Measurements from ENCODE around the gene TFPT. TPM values are rescaled to one million over a fixed set of nuclear protein-coding genes. Genes with fewer than 3 reads are reported as not detected.

The TFPT gene
- total RNA-seq, 2 experiments from 2014 or later = 27.7 to 28.1 TPM

- ATAC-seq (peak; percentile 21), DNase-seq (peak; percentile 91)
- H3K36me3 Mint-ChIP-seq (ENCODE audit: low read depth) = peaks cover 3% of the 10 kb centered on the region
- ChIA-PET CTCF (no interaction called here), POLR2A (interaction anchor here (0.6 kb wide), 1 partner anchor 47 kb away, joined by 3 read pairs; no protein-coding TSS in a partner anchor)
- no peak overlapping the region for H3K27ac Mint-ChIP-seq
- H3K4me3 Mint-ChIP-seq = peak overlapping the region; percentile 76
- H3K4me1 Mint-ChIP-seq (ENCODE audit: low read depth) = peaks cover 39% of the 10 kb centered on the region
- H3K27me3 Mint-ChIP-seq = peaks cover 13% of the 10 kb centered on the region
- intact Hi-C loops (cut with micrococcal nuclease) = no loop called here
- no peaks in the 10 kb centered on the region for H3K9me3 Mint-ChIP-seq
- no peak for TF ChIP-seq CTCF (IDR thresholded peaks at IDR 0.05)
Measured at GRCh38 chr19:54162241-54162805, 46.9 kb upstream of the TFPT start.

- Mint-ChIP-seq H3K4me1 (ENCODE audit: low read depth) (peaks cover 42% of the 10 kb centered on the region), H3K4me3 (peak overlapping the region; percentile 86), H3K36me3 (ENCODE audit: low read depth) (peaks cover 3% of the 10 kb centered on the region), H3K27ac (peak overlapping the region; percentile 92), H3K27me3 (peaks cover 13% of the 10 kb centered on the region), H3K9me3 (no peaks in the 10 kb centered on the region)
- POLR2A ChIA-PET = interaction anchor here (0.6 to 3.1 kb wide), 7 partner anchors 10 to 45 kb away, joined by 3 to 33 read pairs (median 10); partner anchors contain the start of genes MBOAT7, PRPF31, RPS9 and TFPT
- intact Hi-C loops (cut with micrococcal nuclease) = no loop called here
- no peak for ATAC-seq
- no peak for TF ChIP-seq CTCF (IDR thresholded peaks at IDR 0.05)
- CTCF ChIA-PET = interaction anchor here (1.0 kb wide), 1 partner anchor 9 kb away, joined by 3 read pairs; no protein-coding TSS in a partner anchor
- no peak for DNase-seq
Measured at GRCh38 chr19:54160854-54161253, 45.4 kb upstream of the TFPT start.

- Mint-ChIP-seq H3K9me3 (no peaks in the 10 kb centered on the region), H3K27ac (peak overlapping the region; percentile 92), H3K36me3 (ENCODE audit: low read depth) (peaks cover 5% of the 10 kb centered on the region), H3K4me1 (ENCODE audit: low read depth) (peaks cover 44% of the 10 kb centered on the region), H3K27me3 (peaks cover 8% of the 10 kb centered on the region), H3K4me3 (peak overlapping the region; percentile 86)
- POLR2A ChIA-PET = interaction anchor here (0.8 to 3.1 kb wide), 14 partner anchors 8 to 291 kb away, joined by 3 to 33 read pairs (median 8); partner anchors contain the start of genes MBOAT7, PRPF31, RPS9 and TFPT
- CTCF ChIA-PET = interaction anchor here (1.0 to 2.3 kb wide), 3 partner anchors 10 to 28 kb away, joined by 3 to 8 read pairs (median 3); partner anchors contain the start of gene MBOAT7
- intact Hi-C loops (cut with micrococcal nuclease) = no loop called here
- no peak for TF ChIP-seq CTCF (IDR thresholded peaks at IDR 0.05)
- DNase-seq (no peak), ATAC-seq (no peak)
Measured at GRCh38 chr19:54160182-54160811, 44.8 kb upstream of the TFPT start.

GRCh38 chr19:54159352-54160181, 44.1 kb upstream of the TFPT start, which contains the start of gene LENG1:
TSS of gene LENG1 (minus strand) at chr19:54159721. CDS start at chr19:54159695, 26 bp downstream.
- intact Hi-C loops (cut with micrococcal nuclease) = no loop called here
- peak; percentile 89 for ATAC-seq
- Mint-ChIP-seq H3K36me3 (ENCODE audit: low read depth) (peaks cover 11% of the 10 kb centered on the region), H3K27ac (peak within 1 kb of the TSS; percentile 97), H3K9me3 (no peaks in the 10 kb centered on the region), H3K27me3 (peaks cover 6% of the 10 kb centered on the region), H3K4me1 (ENCODE audit: low read depth) (peaks cover 48% of the 10 kb centered on the region), H3K4me3 (peak within 1 kb of the TSS; percentile 86)
- ChIA-PET POLR2A (interaction anchor here (0.7 to 3.1 kb wide), 20 partner anchors 8 to 291 kb away, joined by 3 to 33 read pairs (median 4); partner anchors contain the start of genes LENG8, MBOAT7, PRPF31 and RPS9), CTCF (interaction anchor here (0.9 to 3.0 kb wide), 9 partner anchors 8 to 75 kb away, joined by 3 to 13 read pairs (median 3); partner anchors contain the start of genes CNOT3, MBOAT7 and NDUFA3)
- peak; percentile 100 for DNase-seq
- no peak for TF ChIP-seq CTCF (IDR thresholded peaks at IDR 0.05)

Data from activated CD8-positive, alpha-beta T cell treated with anti-CD3 and anti-CD28 coated beads for 36 hours (primary cell).